ENCODE data around the gene ART1.

The ART1 gene

GRCh38 chr11:3703383-3703782 lies 58.5 kb downstream of the ART1 start:
- no peak for TF ChIP-seq SIN3A (IDR thresholded peaks at IDR 0.05; ENCODE audit: borderline replicate concordance, insufficient read depth, low read length)
- no peak for TF ChIP-seq TAF1 (IDR thresholded peaks at IDR 0.05; ENCODE audit: borderline replicate concordance, insufficient read depth, low read length)
- TF ChIP-seq REST (IDR thresholded peaks at IDR 0.05; ENCODE audit: insufficient read depth in 1 of 2, low read depth in 2 of 2, low read length in 2 of 2) = no peak
- no peak for TF ChIP-seq FOXP2 (optimal IDR thresholded peaks at IDR 0.05; ENCODE audit: borderline replicate concordance, extremely low read depth, extremely low read length, insufficient read depth)
- TF ChIP-seq POLR2AphosphoS5 (IDR thresholded peaks at IDR 0.05; ENCODE audit: low read depth, low read length) = no peak

GRCh38 chr11:3707176-3707575 lies 62.2 kb downstream of the ART1 start:
- no peak for TF ChIP-seq SIN3A (IDR thresholded peaks at IDR 0.05; ENCODE audit: borderline replicate concordance, insufficient read depth, low read length)
- TF ChIP-seq REST (IDR thresholded peaks at IDR 0.05; ENCODE audit: insufficient read depth in 1 of 2, low read depth in 2 of 2, low read length in 2 of 2) = no peak
- TF ChIP-seq TAF1 (IDR thresholded peaks at IDR 0.05; ENCODE audit: borderline replicate concordance, insufficient read depth, low read length) = no peak
- TF ChIP-seq FOXP2 (optimal IDR thresholded peaks at IDR 0.05; ENCODE audit: borderline replicate concordance, extremely low read depth, extremely low read length, insufficient read depth) = no peak
- TF ChIP-seq POLR2AphosphoS5 (IDR thresholded peaks at IDR 0.05; ENCODE audit: low read depth, low read length) = no peak

- TF ChIP-seq POLR2AphosphoS5 (IDR thresholded peaks at IDR 0.05; ENCODE audit: low read depth, low read length) = no peak
- no peak for TF ChIP-seq REST (IDR thresholded peaks at IDR 0.05; ENCODE audit: insufficient read depth in 1 of 2, low read depth in 2 of 2, low read length in 2 of 2)
- TF ChIP-seq TAF1 (IDR thresholded peaks at IDR 0.05; ENCODE audit: borderline replicate concordance, insufficient read depth, low read length) = no peak
- no peak for TF ChIP-seq FOXP2 (optimal IDR thresholded peaks at IDR 0.05; ENCODE audit: borderline replicate concordance, extremely low read depth, extremely low read length, insufficient read depth)
- TF ChIP-seq SIN3A (IDR thresholded peaks at IDR 0.05; ENCODE audit: borderline replicate concordance, insufficient read depth, low read length) = no peak
These were observed 65.0 kb downstream of the ART1 start for GRCh38 chr11:3709977-3710376.

GRCh38 chr11:3710485-3711259 lies 65.7 kb downstream of the ART1 start:
- TF ChIP-seq REST (IDR thresholded peaks at IDR 0.05; ENCODE audit: insufficient read depth in 1 of 2, low read depth in 2 of 2, low read length in 2 of 2) (no peak), POLR2AphosphoS5 (IDR thresholded peaks at IDR 0.05; ENCODE audit: low read depth, low read length) (no peak), TAF1 (IDR thresholded peaks at IDR 0.05; ENCODE audit: borderline replicate concordance, insufficient read depth, low read length) (no peak), FOXP2 (optimal IDR thresholded peaks at IDR 0.05; ENCODE audit: borderline replicate concordance, extremely low read depth, extremely low read length, insufficient read depth) (no peak), SIN3A (IDR thresholded peaks at IDR 0.05; ENCODE audit: borderline replicate concordance, insufficient read depth, low read length) (no peak)
